Stimulated activated CD8-positive, alpha-beta memory T cell treated with anti-CD3 and anti-CD28 coated beads, Interleukin-15, amount 100 ng/mL, for 4 hours (primary cell): ENCODE data around the gene OR4X2.
"Not testable (repeated sequence)": the region's sequence is repeated elsewhere in the genome, so short reads cannot be mapped to it uniquely, and the experiment has no call there.

Experiments
- DNase-seq, 2 donors: peaks; one replicate each; pipeline ENCODE4 v3.0.0-alpha.2; 2020; ENCODE audit warnings: low read depth in 2 of 2

OR4X2 gene, protein sequence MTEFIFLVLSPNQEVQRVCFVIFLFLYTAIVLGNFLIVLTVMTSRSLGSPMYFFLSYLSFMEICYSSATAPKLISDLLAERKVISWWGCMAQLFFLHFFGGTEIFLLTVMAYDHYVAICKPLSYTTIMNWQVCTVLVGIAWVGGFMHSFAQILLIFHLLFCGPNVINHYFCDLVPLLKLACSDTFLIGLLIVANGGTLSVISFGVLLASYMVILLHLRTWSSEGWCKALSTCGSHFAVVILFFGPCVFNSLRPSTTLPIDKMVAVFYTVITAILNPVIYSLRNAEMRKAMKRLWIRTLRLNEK

DNA sequence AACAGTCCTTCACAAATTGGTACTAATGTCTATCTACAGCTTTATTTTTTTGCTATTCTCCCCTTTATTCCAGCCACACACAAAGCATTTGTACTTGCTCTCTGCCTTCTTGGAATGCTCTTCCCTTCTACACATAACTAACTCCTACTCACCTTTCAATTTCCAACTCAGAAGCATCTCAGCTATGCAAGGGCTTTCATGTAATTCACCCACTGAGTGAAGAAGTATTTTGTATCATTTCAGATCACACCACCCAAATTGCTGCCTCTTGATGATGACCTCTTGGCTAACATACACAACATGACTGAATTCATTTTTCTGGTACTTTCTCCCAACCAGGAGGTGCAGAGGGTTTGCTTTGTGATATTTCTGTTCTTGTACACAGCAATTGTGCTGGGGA, at the start of gene OR4X2:
TSS of gene OR4X2 (plus strand) at position 301 of the 400 bp plus-strand sequence. CDS start at position 301, 0 bp downstream.
- no peak for DNase-seq

DNA sequence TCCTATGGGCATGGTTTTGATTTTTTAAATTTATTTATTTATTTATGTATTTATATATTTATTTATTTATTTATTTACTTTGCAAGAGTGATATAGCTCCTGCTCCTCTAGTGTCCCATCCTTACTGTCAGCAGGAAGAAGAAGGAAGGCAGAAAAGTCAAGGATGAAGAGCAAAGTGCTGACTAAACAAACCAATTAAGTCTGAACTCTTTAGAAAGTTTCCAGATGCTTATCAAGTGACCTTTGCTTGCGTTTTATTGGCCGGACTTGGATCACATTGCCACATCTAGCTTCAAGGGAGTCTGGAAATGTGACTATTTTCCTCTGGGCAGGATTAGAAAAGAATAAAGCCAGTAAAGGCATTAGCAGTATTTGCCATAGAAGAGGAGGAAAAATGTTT, 37.0 kb upstream of the OR4X2 start:
- DNase-seq = no peak

DNA sequence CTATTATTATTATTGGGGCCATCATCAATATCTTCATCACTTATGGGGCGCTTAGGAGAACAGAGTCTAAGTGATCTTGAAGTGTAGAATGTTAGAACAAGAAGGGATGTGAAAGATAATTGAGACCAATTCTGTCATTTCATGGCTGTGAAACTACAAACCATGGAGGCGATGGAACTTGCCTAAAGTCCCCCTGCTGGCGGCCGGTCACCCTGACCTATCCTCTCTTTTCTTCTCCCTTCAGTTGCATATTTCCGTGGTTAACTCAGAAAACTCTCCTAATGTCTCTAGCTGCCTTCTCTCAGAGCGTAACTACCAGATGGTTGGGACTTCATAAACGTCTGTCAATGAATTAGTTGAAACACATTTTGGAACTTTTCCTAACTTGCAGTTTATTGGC, 34.9 kb upstream of the OR4X2 start:
- DNase-seq = no peak

DNA sequence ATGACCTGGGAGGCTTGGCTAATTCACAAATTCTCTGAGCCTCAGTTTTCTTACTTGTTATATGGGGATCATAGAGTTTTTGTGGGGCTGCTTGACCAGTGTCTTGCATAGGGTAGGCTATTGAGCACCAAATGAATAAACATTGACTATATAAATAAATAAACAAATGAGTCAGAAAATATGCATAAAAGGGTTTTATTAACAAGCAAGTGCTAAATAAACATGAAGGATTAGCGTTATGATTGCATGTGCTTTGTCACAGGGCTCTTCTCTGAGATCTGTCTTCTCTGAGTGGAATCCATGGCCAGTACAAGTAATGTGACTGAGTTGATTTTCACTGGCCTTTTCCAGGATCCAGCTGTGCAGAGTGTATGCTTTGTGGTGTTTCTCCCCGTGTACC, 28.4 kb upstream of the OR4X2 start, which contains the start of gene OR4B1:
TSS of gene OR4B1 (plus strand) at position 301 of the 400 bp plus-strand sequence. CDS start at position 301, 0 bp downstream.
- no peak for DNase-seq

DNA sequence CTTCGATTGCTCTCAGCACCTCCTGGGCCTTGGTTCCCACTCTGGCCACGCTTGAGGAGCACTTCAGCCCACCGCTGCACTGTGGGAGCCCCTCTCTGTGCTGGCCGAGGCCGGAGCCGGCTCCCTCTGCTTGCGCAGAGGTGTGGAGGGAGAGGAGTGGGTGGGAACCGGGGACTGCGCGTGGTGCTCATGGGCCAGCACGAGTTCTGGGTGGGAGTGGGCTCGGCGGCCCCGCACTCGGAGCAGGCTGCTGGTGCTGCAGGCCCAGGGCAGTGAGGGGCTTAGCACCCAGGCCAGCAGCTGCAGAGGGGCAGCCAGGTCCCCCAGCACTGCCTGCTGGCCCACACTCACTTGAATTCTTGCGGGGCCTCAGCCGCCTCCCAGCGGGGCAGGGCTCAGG, 16.1 kb upstream of the OR4X2 start:
- no peak for DNase-seq

DNA sequence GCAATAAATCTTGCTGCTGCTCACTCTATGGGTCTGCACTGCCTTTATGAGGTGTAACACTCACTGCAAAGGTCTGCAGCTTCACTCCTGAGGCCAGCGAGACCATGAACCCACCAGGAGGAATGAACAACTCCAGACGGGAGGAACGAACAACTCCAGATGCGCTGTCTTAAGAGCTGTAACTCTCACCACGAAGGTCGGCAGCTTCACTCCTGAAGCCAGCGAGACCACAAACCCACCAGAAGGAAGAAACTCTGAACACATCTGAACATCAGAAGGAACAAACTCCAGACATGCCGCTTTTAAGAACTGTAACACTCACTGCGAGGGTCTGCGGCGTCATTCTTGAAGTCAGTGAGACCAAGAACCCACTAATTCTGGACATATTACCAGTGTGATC, 14.8 kb upstream of the OR4X2 start:
- not testable (repeated sequence) for DNase-seq

DNA sequence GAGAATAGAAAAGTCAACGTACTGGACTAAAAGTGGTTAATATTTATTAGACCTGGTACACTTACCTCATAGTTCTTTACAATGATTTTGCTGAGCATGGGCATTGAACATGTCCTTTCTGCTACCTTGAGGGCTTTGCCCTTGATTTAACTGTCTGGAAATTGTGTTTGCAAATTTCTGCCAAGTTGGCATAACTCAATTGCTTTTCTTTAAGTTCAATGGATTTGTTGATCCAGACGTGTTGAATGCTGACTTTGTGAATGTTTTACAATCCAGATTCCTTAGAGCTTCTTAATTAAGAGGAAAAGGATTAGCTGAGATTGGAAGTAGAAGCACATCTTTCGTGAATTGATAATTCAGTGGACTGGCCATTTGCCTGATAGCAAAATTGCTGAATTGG, 7.2 kb upstream of the OR4X2 start:
- no peak for DNase-seq

DNA sequence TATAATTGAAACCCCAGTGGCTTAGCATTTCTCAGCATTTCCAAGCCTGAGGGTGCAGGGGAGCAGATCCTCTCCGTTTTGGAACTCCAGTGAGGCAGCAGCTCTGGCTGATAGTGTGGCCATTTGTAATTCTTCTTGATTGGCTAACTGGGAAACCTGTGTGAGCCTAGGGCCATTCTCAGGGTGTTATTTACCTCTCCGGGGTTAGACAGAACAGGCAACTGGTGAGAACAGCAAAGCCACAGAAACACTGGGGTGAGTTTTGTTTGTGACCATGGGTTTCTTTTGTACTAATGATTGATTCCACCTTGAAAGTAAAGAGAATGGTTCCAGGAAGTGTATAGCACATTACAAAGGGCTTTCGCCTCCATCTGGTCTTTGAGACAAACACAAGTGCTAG, 2.4 kb upstream of the OR4X2 start:
- DNase-seq = no peak

DNA sequence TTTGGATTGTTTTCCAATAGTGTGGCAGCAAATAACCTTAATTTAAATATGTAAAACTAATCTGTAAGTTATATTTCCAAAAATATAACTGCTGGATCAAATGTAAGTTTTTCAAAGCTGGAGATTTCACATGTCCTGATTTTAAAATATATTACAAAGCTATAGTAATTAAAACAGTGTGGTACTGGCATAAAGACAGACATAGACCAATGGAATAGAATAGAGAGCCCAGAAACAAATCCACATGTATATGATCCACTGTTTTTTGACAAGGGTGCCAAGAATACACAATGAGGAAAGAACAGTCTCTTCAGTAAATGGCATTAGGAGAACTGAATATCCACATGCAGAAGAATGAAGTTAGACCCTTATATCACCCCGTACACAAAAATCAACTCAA, 4.0 kb downstream of the OR4X2 start:
- DNase-seq = no peak

DNA sequence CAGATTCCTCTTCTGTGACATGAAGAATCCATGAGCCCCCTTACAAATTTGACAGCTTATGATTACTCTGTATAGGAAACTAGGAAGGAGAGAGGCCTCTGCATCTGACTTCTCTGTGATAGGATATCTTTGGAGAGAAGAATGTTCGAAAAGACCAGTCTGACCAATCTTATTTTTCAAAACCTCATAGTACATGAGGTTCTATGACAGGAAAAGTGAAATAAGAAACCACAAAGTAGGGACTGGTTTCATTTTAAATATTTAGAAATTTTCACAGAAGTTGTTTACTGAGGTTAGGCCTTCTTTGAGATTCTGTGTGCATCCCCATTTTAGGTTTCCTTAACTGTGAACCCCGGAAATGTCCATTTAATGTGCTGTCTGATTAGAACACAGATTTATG, 16.7 kb downstream of the OR4X2 start:
- DNase-seq = no peak

DNA sequence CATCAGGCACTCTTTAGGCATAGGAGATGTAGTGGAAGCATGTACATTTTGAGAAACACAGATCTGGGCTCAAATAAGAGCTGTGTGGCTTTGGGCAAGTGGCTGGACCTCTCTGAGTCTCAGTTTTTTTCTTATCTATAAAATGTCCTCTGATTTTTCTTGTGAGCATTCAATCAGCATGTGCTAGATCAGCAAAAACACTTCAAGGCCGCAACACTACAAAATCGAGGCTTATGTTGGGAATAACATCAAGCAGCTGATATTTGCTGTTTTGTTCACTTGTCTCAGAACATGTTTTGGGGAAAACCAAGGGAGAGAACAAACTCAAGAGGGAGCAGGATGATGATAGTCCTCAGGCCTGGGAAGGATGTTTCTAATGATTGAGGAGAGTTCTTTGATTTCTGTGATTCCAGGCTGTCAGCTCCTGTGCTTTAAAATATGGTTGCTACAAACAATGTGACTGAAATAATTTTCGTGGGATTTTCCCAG, 18.6 kb downstream of the OR4X2 start, which contains the start of gene OR4X1:
TSS of gene OR4X1 (plus strand) at position 439 of the 489 bp plus-strand sequence. CDS start at position 439, 0 bp downstream.
- DNase-seq = no peak

DNA sequence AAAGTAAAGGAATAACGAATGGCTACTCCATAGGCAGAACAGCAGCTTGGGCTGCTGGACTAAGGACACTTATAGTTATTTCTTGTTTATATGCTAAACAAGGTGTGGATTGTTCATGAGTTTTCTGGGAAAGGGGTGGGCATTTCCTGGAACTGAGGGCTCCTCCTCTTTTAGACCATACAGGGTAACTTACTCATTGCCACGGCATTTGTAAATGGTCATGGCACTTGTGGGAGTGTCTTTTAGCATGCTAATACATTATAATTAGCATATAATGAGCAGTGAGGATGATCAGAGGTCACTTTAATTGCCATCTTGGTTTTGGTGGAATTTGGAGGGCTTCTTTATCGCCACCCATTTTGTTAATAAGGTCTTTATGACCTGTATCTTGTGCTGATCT, 25.7 kb downstream of the OR4X2 start:
- no peak for DNase-seq

DNA sequence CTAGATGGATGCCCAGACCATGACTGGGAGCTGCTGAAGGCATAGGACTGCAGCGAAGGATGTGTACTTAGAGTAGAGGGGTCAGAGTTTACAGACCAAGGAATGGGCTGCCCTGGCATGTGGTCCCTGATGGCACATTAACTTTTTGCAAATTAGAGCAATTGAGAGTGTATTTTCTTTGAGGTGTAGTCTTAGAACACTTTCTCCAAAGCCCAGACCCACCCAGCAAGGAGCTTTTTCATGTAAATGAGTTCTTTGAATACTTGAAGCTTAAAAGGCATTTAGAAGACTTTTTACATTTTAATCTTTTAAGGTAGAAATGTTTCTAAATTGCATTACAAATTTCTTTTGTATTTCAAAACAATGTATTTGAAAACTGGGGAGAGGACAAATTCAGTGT, 27.7 kb downstream of the OR4X2 start:
- DNase-seq = no peak
